Activated naive CD8-positive, alpha-beta T cell treated with anti-CD3 and anti-CD28 coated beads, Interleukin-2, amount 10 ng/mL, durations not matched to agents 7 days and 5 days (primary cell): Measurements from ENCODE around the gene CLCA1. TPM values are rescaled to one million over a fixed set of nuclear protein-coding genes. Genes with fewer than 3 reads are reported as not detected.

Experiments used
- ATAC-seq: fragments of 150-1000 bp; cut with Tn5 transposase; one replicate; pipeline ENCODE4 v1.10.0; 2021; ENCODE audit warnings: low read depth, moderate library complexity
- POLR2A ChIA-PET: fragments of 350-600 bp; sonication (Branson Sonifier 250); formaldehyde crosslinking; loops from one replicate; lab custom pipeline; 2021; ENCODE audit warnings: antibody characterized with exemption; lab: Charles Lee
- DNase-seq: peaks from one replicate; pipeline ENCODE4 v3.0.0; 2021
- H3K27ac Mint-ChIP-seq: one replicate; pipeline ENCODE4 v1.8.0; 2022; ENCODE audit warnings: mild to moderate bottlenecking, mixed read lengths
- H3K27me3 Mint-ChIP-seq: one replicate; pipeline ENCODE4 v1.8.0; 2022; ENCODE audit warnings: mild to moderate bottlenecking, moderate library complexity, mixed read lengths
- H3K36me3 Mint-ChIP-seq: one replicate; pipeline ENCODE4 v1.8.0; 2021; ENCODE audit warnings: mild to moderate bottlenecking, mixed read lengths
- H3K4me1 Mint-ChIP-seq: one replicate; pipeline ENCODE4 v1.8.0; 2021; ENCODE audit warnings: mixed read lengths
- H3K4me3 Mint-ChIP-seq: one replicate; pipeline ENCODE4 v1.8.0; 2022; ENCODE audit warnings: mild to moderate bottlenecking, moderate library complexity, mixed read lengths
- H3K9me3 Mint-ChIP-seq: one replicate; pipeline ENCODE4 v1.8.0; 2021; ENCODE audit warnings: mixed read lengths
- total RNA-seq, 2 experiments: library from RNA; stranded (reverse); gene quantifications; one replicate each; pipeline ENCODE4 v1.2.3, GENCODE V29; 2021

The CLCA1 gene
- total RNA-seq, 2 experiments from 2014 or later: not detected

- H3K4me3 Mint-ChIP-seq: no peak overlapping the region
- no peaks in the 10 kb centered on the region for H3K36me3 Mint-ChIP-seq
- no peak overlapping the region for H3K27ac Mint-ChIP-seq
- no peak for ATAC-seq
- no peaks in the 10 kb centered on the region for H3K4me1 Mint-ChIP-seq
- no peaks in the 10 kb centered on the region for H3K9me3 Mint-ChIP-seq
- H3K27me3 Mint-ChIP-seq: peaks cover 19% of the 10 kb centered on the region
- DNase-seq: no peak
- POLR2A ChIA-PET: no interaction called here
Observed at GRCh38 chr1:86471291-86471690, 2.6 kb downstream of the CLCA1 start.

GRCh38 chr1:86472152-86472551, 3.4 kb downstream of the CLCA1 start:
- H3K9me3 Mint-ChIP-seq: no peaks in the 10 kb centered on the region
- H3K27ac Mint-ChIP-seq: no peak overlapping the region
- no peaks in the 10 kb centered on the region for H3K4me1 Mint-ChIP-seq
- no peaks in the 10 kb centered on the region for H3K36me3 Mint-ChIP-seq
- no peak overlapping the region for H3K4me3 Mint-ChIP-seq
- no peak for ATAC-seq
- POLR2A ChIA-PET: no interaction called here
- no peak for DNase-seq
- peaks cover 16% of the 10 kb centered on the region for H3K27me3 Mint-ChIP-seq

- POLR2A ChIA-PET: no interaction called here
- H3K9me3 Mint-ChIP-seq: no peaks in the 10 kb centered on the region
- H3K36me3 Mint-ChIP-seq: no peaks in the 10 kb centered on the region
- H3K4me3 Mint-ChIP-seq: no peak overlapping the region
- DNase-seq (no peak), ATAC-seq (no peak)
- H3K27me3 Mint-ChIP-seq: peaks cover 16% of the 10 kb centered on the region
- H3K4me1 Mint-ChIP-seq: no peaks in the 10 kb centered on the region
- H3K27ac Mint-ChIP-seq: no peak overlapping the region
Observed at GRCh38 chr1:86472767-86473166, 4.0 kb downstream of the CLCA1 start.

- H3K27me3 Mint-ChIP-seq: peaks cover 2% of the 10 kb centered on the region
- no peak for DNase-seq
- ATAC-seq: no peak
- POLR2A ChIA-PET: no interaction called here
- no peaks in the 10 kb centered on the region for H3K9me3 Mint-ChIP-seq
- H3K4me3 Mint-ChIP-seq: no peak overlapping the region
- H3K27ac Mint-ChIP-seq: no peak overlapping the region
- H3K36me3 Mint-ChIP-seq: no peaks in the 10 kb centered on the region
- H3K4me1 Mint-ChIP-seq: no peaks in the 10 kb centered on the region
Observed at GRCh38 chr1:86477256-86477655, 8.5 kb downstream of the CLCA1 start.

GRCh38 chr1:86477682-86478081, 9.0 kb downstream of the CLCA1 start:
- Mint-ChIP-seq H3K9me3 (no peaks in the 10 kb centered on the region), H3K36me3 (no peaks in the 10 kb centered on the region), H3K27ac (no peak overlapping the region), H3K27me3 (no peaks in the 10 kb centered on the region), H3K4me3 (no peak overlapping the region), H3K4me1 (no peaks in the 10 kb centered on the region)
- DNase-seq: no peak
- ATAC-seq: no peak
- POLR2A ChIA-PET: no interaction called here

GRCh38 chr1:86478416-86479156, 9.9 kb downstream of the CLCA1 start:
- Mint-ChIP-seq H3K4me1 (no peaks in the 10 kb centered on the region), H3K36me3 (no peaks in the 10 kb centered on the region), H3K4me3 (no peak overlapping the region), H3K27me3 (no peaks in the 10 kb centered on the region), H3K9me3 (no peaks in the 10 kb centered on the region), H3K27ac (no peak overlapping the region)
- no peak for ATAC-seq
- POLR2A ChIA-PET: no interaction called here
- no peak for DNase-seq

- H3K4me3 Mint-ChIP-seq: no peak overlapping the region
- H3K9me3 Mint-ChIP-seq: no peaks in the 10 kb centered on the region
- H3K27ac Mint-ChIP-seq: no peak overlapping the region
- POLR2A ChIA-PET: no interaction called here
- ATAC-seq (no peak), DNase-seq (no peak)
- H3K27me3 Mint-ChIP-seq: peaks cover 7% of the 10 kb centered on the region
- H3K4me1 Mint-ChIP-seq: no peaks in the 10 kb centered on the region
- no peaks in the 10 kb centered on the region for H3K36me3 Mint-ChIP-seq
Observed at GRCh38 chr1:86481966-86482365, 13.2 kb downstream of the CLCA1 start.

GRCh38 chr1:86487131-86487810, 18.5 kb downstream of the CLCA1 start:
- POLR2A ChIA-PET: no interaction called here
- H3K27me3 Mint-ChIP-seq: peaks cover 10% of the 10 kb centered on the region
- no peaks in the 10 kb centered on the region for H3K4me1 Mint-ChIP-seq
- H3K36me3 Mint-ChIP-seq: no peaks in the 10 kb centered on the region
- no peaks in the 10 kb centered on the region for H3K9me3 Mint-ChIP-seq
- no peak for DNase-seq
- peak; percentile 26 for ATAC-seq
- H3K4me3 Mint-ChIP-seq: no peak overlapping the region
- H3K27ac Mint-ChIP-seq: no peak overlapping the region

GRCh38 chr1:86487811-86488141, 19.0 kb downstream of the CLCA1 start:
- ATAC-seq: no peak
- POLR2A ChIA-PET: no interaction called here

GRCh38 chr1:86489242-86489878, 20.6 kb downstream of the CLCA1 start:
- no peaks in the 10 kb centered on the region for H3K36me3 Mint-ChIP-seq
- H3K4me1 Mint-ChIP-seq: no peaks in the 10 kb centered on the region
- DNase-seq (no peak), ATAC-seq (no peak)
- H3K4me3 Mint-ChIP-seq: no peak overlapping the region
- POLR2A ChIA-PET: no interaction called here
- H3K27ac Mint-ChIP-seq: no peak overlapping the region
- H3K9me3 Mint-ChIP-seq: no peaks in the 10 kb centered on the region
- H3K27me3 Mint-ChIP-seq: peaks cover 5% of the 10 kb centered on the region

More at GRCh38 chr1:86487811-86488141, 19.0 kb downstream of the CLCA1 start:
- peaks cover 10% of the 10 kb centered on the region for H3K27me3 Mint-ChIP-seq
- H3K4me1 Mint-ChIP-seq: no peaks in the 10 kb centered on the region
- H3K9me3 Mint-ChIP-seq: no peaks in the 10 kb centered on the region
- H3K4me3 Mint-ChIP-seq: no peak overlapping the region
- no peak for DNase-seq
- H3K27ac Mint-ChIP-seq: no peak overlapping the region
- no peaks in the 10 kb centered on the region for H3K36me3 Mint-ChIP-seq

GRCh38 chr1:86491171-86491950, 22.6 kb downstream of the CLCA1 start:
- peaks cover 8% of the 10 kb centered on the region for H3K27me3 Mint-ChIP-seq
- no peak overlapping the region for H3K4me3 Mint-ChIP-seq
- ATAC-seq (no peak), DNase-seq (no peak)
- H3K9me3 Mint-ChIP-seq: no peaks in the 10 kb centered on the region
- POLR2A ChIA-PET: no interaction called here
- no peaks in the 10 kb centered on the region for H3K36me3 Mint-ChIP-seq
- H3K4me1 Mint-ChIP-seq: no peaks in the 10 kb centered on the region
- H3K27ac Mint-ChIP-seq: no peak overlapping the region

GRCh38 chr1:86498281-86498680, 29.6 kb downstream of the CLCA1 start:
- H3K9me3 Mint-ChIP-seq: no peaks in the 10 kb centered on the region
- no peak overlapping the region for H3K27ac Mint-ChIP-seq
- ATAC-seq (no peak), DNase-seq (no peak)
- POLR2A ChIA-PET: no interaction called here
- no peaks in the 10 kb centered on the region for H3K36me3 Mint-ChIP-seq
- H3K27me3 Mint-ChIP-seq: peaks cover 28% of the 10 kb centered on the region
- no peak overlapping the region for H3K4me3 Mint-ChIP-seq
- peaks cover 10% of the 10 kb centered on the region for H3K4me1 Mint-ChIP-seq

GRCh38 chr1:86499987-86500593, 31.4 kb downstream of the CLCA1 start:
- Mint-ChIP-seq H3K27ac (no peak overlapping the region), H3K36me3 (no peaks in the 10 kb centered on the region), H3K27me3 (peaks cover 28% of the 10 kb centered on the region), H3K4me1 (peaks cover 13% of the 10 kb centered on the region), H3K9me3 (no peaks in the 10 kb centered on the region), H3K4me3 (no peak overlapping the region)
- DNase-seq (no peak), ATAC-seq (no peak)
- POLR2A ChIA-PET: no interaction called here
